GM12892 (cell line): ENCODE data around the gene ARHGAP12.

Source experiments
- POLR2AphosphoS5 ChIP-seq: IDR thresholded peaks from 2 replicates; pipeline ENCODE4 v1.6.1; 2011; ENCODE audit warnings: low read depth, low read length, control low read depth
- TAF1 ChIP-seq: IDR thresholded peaks from 2 replicates; pipeline ENCODE4 v1.6.1; 2011; ENCODE audit warnings: low read depth, mild to moderate bottlenecking, control low read depth, low read length, borderline replicate concordance

GRCh38 chr10:31897506-31897905 lies 31.1 kb downstream of the ARHGAP12 start:
- TF ChIP-seq POLR2AphosphoS5 (no peak), TAF1 (no peak)
